ENCODE data around the gene MDH2.
"Not testable (repeated sequence)": the region's sequence is repeated elsewhere in the genome, so short reads cannot be mapped to it uniquely, and the experiment has no call there.

Gene MDH2

DNA sequence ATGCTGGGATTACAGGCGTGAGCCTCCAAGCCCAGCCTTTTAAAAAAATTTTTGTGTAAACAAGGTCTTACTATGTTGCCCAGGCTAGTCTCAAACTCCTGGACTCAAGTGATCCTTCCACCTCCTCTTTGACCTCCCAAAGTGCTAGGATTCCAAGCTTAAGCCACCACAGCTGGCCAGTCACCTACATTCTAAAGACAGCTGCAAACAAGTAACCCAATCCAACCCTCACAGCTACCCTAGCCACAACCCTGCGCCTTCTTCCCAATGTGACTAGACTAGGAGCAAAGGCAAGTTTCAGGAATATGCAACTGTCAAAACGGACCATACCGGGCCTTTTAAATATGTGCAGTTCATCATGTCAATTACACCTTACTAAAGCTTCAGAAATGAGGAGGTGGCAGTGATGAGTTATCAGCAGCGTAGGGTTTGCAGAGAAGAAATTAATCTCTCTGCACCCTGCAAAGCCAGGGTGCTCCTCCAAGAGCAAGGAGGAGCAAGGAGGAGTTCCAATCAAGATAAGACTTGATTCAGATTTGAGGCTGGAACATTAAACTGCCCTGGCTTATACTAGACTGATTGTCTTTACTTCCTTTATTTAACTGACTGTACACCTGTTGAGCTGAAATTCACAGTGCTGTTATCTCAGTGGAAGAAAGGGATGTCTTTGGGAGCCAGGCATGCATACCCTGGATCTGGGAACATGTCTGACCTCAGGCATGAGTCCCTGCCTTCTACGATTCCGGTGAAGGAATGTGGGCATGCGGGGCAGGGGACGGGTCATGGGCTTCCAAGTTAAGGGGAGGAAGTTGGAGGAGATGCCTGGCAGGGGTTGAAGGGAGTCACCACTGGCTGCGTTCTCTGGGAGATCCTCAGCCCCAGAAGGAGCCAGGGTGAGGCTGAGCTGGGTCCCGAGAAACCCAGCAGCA lies 38.0 kb upstream of the MDH2 start:
- peaks cover 40% of the 10 kb centered on the region for H3K36me3 ChIP-seq (ENCODE audit: insufficient read depth, insufficient read length, low read length)
- H3K4me1 ChIP-seq (ENCODE audit: insufficient read depth, insufficient read length), result no peaks in the 10 kb centered on the region
- H3K4me3 ChIP-seq (ENCODE audit: insufficient read length, low read depth), result no peak overlapping the region
- H3K9me3 ChIP-seq (ENCODE audit: insufficient read depth, low read length), result no peaks in the 10 kb centered on the region
- no peak overlapping the region for H3K9ac ChIP-seq (ENCODE audit: insufficient read length, low read depth)
- TF ChIP-seq SUZ12 (IDR thresholded peaks at IDR 0.05; ENCODE audit: extremely low read depth, insufficient read depth, insufficient read length), result no peak
- no peak for TF ChIP-seq YY1 (IDR thresholded peaks at IDR 0.05; ENCODE audit: insufficient read depth, insufficient read length)
- TF ChIP-seq ZNF274 (IDR thresholded peaks at IDR 0.05; ENCODE audit: low read depth, low read length), result no peak
- no peaks in the 10 kb centered on the region for H3K27me3 ChIP-seq (ENCODE audit: insufficient read depth, insufficient read length)
- no peak for DNase-seq (ENCODE audit: low read depth, low spot score)

DNA sequence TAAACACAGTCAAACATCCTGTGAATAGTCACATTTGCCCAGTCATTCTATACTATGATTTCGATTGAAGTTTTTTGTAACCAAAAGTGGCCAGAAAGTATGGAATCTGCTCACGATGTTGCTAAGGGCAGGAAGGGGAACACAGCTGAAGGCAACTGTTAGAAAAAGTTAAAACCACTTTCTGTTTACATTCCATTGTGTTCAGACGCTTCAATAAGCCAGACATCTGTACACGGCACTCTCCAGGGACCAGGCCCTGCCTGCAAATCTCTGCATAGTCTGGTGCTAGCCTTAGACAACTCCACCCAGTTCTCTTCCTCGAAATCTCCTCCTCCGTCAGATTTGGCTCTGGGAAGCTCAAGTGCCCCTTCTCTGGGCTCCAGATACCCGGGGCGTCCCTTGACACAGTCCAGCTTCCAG lies 36.5 kb upstream of the MDH2 start:
- peaks cover 32% of the 10 kb centered on the region for H3K36me3 ChIP-seq (ENCODE audit: insufficient read depth, insufficient read length, low read length)
- DNase-seq (ENCODE audit: low read depth, low spot score), result no peak
- TF ChIP-seq SUZ12 (IDR thresholded peaks at IDR 0.05; ENCODE audit: extremely low read depth, insufficient read depth, insufficient read length), result no peak
- no peak for TF ChIP-seq ZNF274 (IDR thresholded peaks at IDR 0.05; ENCODE audit: low read depth, low read length)
- no peak for TF ChIP-seq YY1 (IDR thresholded peaks at IDR 0.05; ENCODE audit: insufficient read depth, insufficient read length)

DNA sequence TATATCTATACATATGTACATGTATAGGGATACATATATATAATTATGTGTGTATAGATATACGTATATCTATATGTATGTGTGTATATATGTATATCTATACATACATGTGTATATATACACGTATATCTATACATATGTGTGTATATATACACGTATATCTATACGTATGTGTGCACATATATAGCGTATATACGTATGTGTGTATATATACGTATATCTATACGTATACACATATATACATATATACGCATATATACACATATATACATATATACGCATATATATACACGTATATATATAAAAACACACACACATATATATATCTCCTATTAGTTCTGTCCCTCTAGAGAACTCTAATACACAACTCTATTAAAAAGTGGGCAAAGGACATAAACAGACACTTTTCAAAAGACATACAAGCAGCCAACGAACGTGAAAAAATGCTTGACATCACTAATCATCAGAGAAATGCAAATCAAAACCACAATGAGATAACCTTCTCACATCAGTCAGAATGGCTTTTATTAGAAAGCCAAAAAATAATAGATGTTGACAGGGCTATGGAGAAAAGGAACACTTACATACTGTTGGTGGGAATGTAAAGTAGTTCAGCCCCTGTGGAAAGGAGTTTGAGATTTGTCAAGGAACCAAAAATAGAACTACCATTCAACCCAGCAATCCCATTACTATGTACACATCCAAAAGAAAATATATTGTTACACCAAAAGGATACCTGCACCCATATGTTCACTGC lies 31.5 kb upstream of the MDH2 start:
- Histone ChIP-seq H3K9ac (ENCODE audit: insufficient read length, low read depth) (no peak overlapping the region), H3K27me3 (ENCODE audit: insufficient read depth, insufficient read length) (no peaks in the 10 kb centered on the region), H3K4me3 (ENCODE audit: insufficient read length, low read depth) (no peak overlapping the region), H3K4me1 (ENCODE audit: insufficient read depth, insufficient read length) (no peaks in the 10 kb centered on the region), H3K36me3 (ENCODE audit: insufficient read depth, insufficient read length, low read length) (peaks cover 40% of the 10 kb centered on the region), H3K9me3 (ENCODE audit: insufficient read depth, low read length) (no peaks in the 10 kb centered on the region)
- no peak for DNase-seq (ENCODE audit: low read depth, low spot score)
- TF ChIP-seq SUZ12 (IDR thresholded peaks at IDR 0.05; ENCODE audit: extremely low read depth, insufficient read depth, insufficient read length) (no peak), ZNF274 (IDR thresholded peaks at IDR 0.05; ENCODE audit: low read depth, low read length) (no peak), YY1 (IDR thresholded peaks at IDR 0.05; ENCODE audit: insufficient read depth, insufficient read length) (no peak)

More for the DNA sequence above, 36.5 kb upstream of the MDH2 start:
- H3K4me1 ChIP-seq (ENCODE audit: insufficient read depth, insufficient read length), result no peaks in the 10 kb centered on the region
- no peaks in the 10 kb centered on the region for H3K9me3 ChIP-seq (ENCODE audit: insufficient read depth, low read length)
- H3K4me3 ChIP-seq (ENCODE audit: insufficient read length, low read depth), result no peak overlapping the region
- no peak overlapping the region for H3K9ac ChIP-seq (ENCODE audit: insufficient read length, low read depth)
- no peaks in the 10 kb centered on the region for H3K27me3 ChIP-seq (ENCODE audit: insufficient read depth, insufficient read length)

DNA sequence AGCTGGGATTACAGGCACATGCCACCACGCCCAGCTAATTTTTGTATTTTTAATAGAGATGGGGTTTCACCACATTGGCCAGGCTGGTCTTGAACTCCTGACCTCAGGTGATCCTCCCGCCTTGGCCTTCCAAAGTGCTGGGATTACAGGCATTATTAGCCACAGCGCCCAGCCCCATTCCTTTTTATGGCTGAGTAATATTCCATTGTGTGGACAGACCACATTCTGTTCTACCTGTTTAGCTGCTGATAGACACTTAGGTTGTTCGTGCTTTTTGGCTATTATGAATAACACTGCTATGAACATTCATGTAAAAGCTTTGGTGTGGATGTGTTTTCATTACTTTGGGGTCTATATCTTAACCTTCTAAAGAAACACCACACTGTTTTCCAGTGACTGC lies 29.4 kb upstream of the MDH2 start:
- H3K4me1 ChIP-seq (ENCODE audit: insufficient read depth, insufficient read length); H3K9me3 ChIP-seq (ENCODE audit: insufficient read depth, low read length); H3K9ac ChIP-seq (ENCODE audit: insufficient read length, low read depth): not testable (repeated sequence)

DNA sequence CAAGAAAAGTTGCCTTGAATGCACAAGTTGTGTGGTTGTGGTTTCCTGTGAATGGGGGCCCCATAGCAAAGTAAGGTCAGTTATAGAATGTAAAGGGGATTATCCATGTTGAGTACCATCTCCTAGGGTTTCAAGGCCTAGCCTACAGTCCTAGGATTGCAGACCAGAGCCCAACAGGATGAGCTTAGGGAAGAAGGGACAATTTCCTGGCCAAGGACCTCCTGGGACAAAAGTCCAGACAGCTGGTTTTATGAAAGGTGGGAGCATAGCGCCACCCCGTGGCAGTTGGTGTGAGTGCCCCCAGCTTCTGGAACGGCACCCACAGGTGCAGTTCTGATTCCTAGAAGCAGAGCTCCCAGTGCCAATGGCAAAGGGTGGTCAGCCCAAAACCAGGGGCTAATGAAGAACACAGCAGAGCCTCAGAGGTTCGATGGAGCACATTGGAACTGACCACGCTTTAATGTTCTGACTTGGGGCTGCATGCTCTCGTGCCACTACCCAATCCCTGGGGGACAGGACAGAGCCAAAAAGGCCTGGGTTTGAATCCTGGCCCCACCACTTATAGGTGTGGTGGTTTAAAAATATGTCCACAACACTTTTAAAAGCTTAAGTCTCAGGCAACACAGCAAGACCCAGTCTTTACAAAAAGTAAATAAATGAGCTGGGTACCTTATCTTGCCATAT lies 27.7 kb upstream of the MDH2 start:
- Histone ChIP-seq H3K27me3 (ENCODE audit: insufficient read depth, insufficient read length) (no peaks in the 10 kb centered on the region), H3K4me1 (ENCODE audit: insufficient read depth, insufficient read length) (no peaks in the 10 kb centered on the region), H3K9ac (ENCODE audit: insufficient read length, low read depth) (no peak overlapping the region), H3K9me3 (ENCODE audit: insufficient read depth, low read length) (no peaks in the 10 kb centered on the region), H3K4me3 (ENCODE audit: insufficient read length, low read depth) (no peak overlapping the region), H3K36me3 (ENCODE audit: insufficient read depth, insufficient read length, low read length) (peaks cover 50% of the 10 kb centered on the region)
- DNase-seq (ENCODE audit: low read depth, low spot score), result peak; percentile 61
- TF ChIP-seq YY1 (IDR thresholded peaks at IDR 0.05; ENCODE audit: insufficient read depth, insufficient read length) (no peak), SUZ12 (IDR thresholded peaks at IDR 0.05; ENCODE audit: extremely low read depth, insufficient read depth, insufficient read length) (no peak), ZNF274 (IDR thresholded peaks at IDR 0.05; ENCODE audit: low read depth, low read length) (no peak)

More for the DNA sequence above, 29.4 kb upstream of the MDH2 start:
- DNase-seq (ENCODE audit: low read depth, low spot score); H3K4me3 ChIP-seq (ENCODE audit: insufficient read length, low read depth); H3K27me3 ChIP-seq (ENCODE audit: insufficient read depth, insufficient read length): not testable (repeated sequence)
- H3K36me3 ChIP-seq (ENCODE audit: insufficient read depth, insufficient read length, low read length), result peaks cover 54% of the 10 kb centered on the region

DNA sequence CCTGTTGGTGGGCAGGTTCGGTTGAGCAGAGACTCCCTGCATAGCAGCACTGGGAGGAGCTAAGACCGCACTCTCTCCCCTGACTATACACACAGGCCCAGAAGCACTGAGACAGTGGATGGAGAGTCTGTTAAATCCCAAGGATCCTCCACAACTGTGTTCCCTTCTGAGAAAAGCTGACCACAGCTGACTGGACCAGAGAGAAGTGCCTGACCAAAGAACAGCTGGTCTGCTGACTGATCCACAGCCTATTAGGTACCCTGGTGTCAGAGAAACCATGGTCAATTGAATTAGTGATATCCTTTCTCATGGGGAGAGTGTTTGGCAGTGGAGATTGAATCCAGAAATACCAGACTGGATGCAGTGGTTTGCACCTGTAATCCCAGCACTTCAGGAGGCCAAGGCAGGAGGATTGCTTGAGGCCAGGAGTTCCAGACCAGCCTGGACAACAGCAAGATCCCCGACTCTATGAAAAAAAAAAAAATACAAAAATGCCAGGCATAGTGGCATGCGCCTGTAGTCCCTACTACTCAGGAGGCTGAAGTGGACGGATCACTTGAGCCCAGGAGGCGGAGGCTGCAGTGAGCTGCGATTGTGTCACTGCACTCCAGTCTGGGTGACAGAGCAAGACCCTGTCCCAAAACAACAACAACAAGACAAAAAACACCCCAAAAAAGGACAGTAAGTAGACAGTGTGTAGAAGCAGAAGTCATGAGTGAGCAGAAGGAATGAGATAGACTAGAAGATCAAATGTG lies 25.7 kb upstream of the MDH2 start:
- no peak for DNase-seq (ENCODE audit: low read depth, low spot score)
- H3K36me3 ChIP-seq (ENCODE audit: insufficient read depth, insufficient read length, low read length), result peaks cover 56% of the 10 kb centered on the region
- H3K4me3 ChIP-seq (ENCODE audit: insufficient read length, low read depth), result no peak overlapping the region
- TF ChIP-seq SUZ12 (IDR thresholded peaks at IDR 0.05; ENCODE audit: extremely low read depth, insufficient read depth, insufficient read length), result no peak
- no peak for TF ChIP-seq ZNF274 (IDR thresholded peaks at IDR 0.05; ENCODE audit: low read depth, low read length)
- no peak for TF ChIP-seq YY1 (IDR thresholded peaks at IDR 0.05; ENCODE audit: insufficient read depth, insufficient read length)
- H3K9ac ChIP-seq (ENCODE audit: insufficient read length, low read depth), result no peak overlapping the region
- no peaks in the 10 kb centered on the region for H3K27me3 ChIP-seq (ENCODE audit: insufficient read depth, insufficient read length)
- H3K4me1 ChIP-seq (ENCODE audit: insufficient read depth, insufficient read length), result no peaks in the 10 kb centered on the region
- H3K9me3 ChIP-seq (ENCODE audit: insufficient read depth, low read length), result no peaks in the 10 kb centered on the region

Data from NT2/D1 (cell line).